ENCODE data around the gene CRIM1. TPM values are rescaled to one million over a fixed set of nuclear protein-coding genes. Genes with fewer than 3 reads are reported as not detected.

Gene CRIM1
- total RNA-seq, 2 donors from 2014 or later: 26.7 to 26.9 TPM

DNA sequence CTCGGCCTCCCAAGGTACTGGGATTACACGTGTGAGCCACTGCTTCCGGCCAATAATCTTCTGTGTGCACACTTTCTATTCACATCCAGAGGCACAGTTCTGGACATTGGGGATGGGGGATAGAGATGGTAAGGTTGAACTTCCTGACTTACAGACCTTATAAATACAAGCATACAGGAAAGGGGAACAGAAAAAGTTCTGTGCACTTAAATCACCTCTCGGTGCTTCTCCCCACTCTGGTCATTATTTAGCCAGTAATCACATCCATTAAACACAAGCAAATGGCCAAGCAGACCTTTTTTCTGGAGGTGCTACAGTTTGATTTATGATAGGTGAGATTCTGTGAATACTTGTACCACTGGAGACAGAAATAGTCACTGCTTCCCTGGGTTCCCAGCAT, 110.6 kb downstream of the CRIM1 start:
- Mint-ChIP-seq H3K4me1 (no peaks in the 10 kb centered on the region), H3K27me3 (ENCODE audit: insufficient read depth) (no peaks in the 10 kb centered on the region), H3K4me3 (no peak overlapping the region), H3K9me3 (no peaks in the 10 kb centered on the region), H3K27ac (no peak overlapping the region), H3K36me3 (ENCODE audit: low read depth) (peaks cover 39% of the 10 kb centered on the region)
- Histone ChIP-seq H3K4me1 (ENCODE audit: control insufficient read depth, insufficient read depth, low read length) (peaks cover 8% of the 10 kb centered on the region), H3K27me3 (ENCODE audit: control insufficient read depth, insufficient read depth, low read length, poor library complexity, severe bottlenecking) (no peaks in the 10 kb centered on the region), H3K27ac (ENCODE audit: low read depth, low read length) (no peak overlapping the region), H3K4me3 (ENCODE audit: low read length) (no peak overlapping the region), H3K9ac (ENCODE audit: extremely low read depth, low read length, poor library complexity, severe bottlenecking) (no peak overlapping the region), H3K9me3 (ENCODE audit: control insufficient read depth, low read length) (no peaks in the 10 kb centered on the region), H3K36me3 (ENCODE audit: control insufficient read depth, insufficient read depth, low read length) (peaks cover 57% of the 10 kb centered on the region)
- DNase-seq: no peak
- 94% methylated on average over 3 to 4 of the region's 4 CpGs for WGBS, 2 experiments (ENCODE audit: insufficient coverage in 1 of 2, insufficient read length in 1 of 2)
- TF ChIP-seq, protein P1, sequence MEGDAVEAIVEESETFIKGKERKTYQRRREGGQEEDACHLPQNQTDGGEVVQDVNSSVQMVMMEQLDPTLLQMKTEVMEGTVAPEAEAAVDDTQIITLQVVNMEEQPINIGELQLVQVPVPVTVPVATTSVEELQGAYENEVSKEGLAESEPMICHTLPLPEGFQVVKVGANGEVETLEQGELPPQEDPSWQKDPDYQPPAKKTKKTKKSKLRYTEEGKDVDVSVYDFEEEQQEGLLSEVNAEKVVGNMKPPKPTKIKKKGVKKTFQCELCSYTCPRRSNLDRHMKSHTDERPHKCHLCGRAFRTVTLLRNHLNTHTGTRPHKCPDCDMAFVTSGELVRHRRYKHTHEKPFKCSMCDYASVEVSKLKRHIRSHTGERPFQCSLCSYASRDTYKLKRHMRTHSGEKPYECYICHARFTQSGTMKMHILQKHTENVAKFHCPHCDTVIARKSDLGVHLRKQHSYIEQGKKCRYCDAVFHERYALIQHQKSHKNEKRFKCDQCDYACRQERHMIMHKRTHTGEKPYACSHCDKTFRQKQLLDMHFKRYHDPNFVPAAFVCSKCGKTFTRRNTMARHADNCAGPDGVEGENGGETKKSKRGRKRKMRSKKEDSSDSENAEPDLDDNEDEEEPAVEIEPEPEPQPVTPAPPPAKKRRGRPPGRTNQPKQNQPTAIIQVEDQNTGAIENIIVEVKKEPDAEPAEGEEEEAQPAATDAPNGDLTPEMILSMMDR (conservative IDR thresholded peaks at IDR 0.05): no peak

DNA sequence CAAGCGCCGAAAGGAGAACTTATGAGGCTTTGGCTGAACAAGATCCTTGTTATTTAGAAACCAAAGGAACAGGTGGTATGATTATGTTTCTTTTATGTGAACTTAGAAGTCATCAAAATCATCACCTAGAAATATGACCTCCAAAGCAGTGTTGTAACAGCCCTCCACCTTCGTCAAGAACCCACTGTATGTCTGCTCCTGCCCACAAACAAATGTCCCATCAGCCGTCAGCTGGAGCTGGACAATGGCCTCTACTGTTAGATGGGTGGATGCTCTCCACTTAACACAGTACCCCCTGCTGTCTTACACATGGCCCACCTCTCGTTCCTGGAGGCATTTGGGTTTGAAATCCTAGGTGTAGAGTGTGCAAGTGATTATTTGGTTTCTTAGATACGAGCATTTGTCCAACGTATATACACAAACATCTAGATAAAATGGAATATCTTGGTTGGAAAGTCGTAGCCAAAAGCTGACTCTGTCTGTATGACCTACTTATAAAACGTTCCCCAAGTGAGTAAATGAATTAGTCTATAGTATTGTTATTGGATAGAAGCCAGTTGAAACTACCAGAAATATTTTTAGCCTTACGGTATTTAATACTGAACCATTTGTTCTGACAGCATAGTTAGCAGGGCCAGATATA, 113.0 kb downstream of the CRIM1 start:
- WGBS, 2 experiments (ENCODE audit: insufficient coverage in 1 of 2, insufficient read length in 1 of 2): 94 to 97% methylated on average over 3 to 10 of the region's 10 CpGs
- H3K4me3 ChIP-seq (ENCODE audit: low read length): no peak overlapping the region
- Mint-ChIP-seq H3K4me3 (no peak overlapping the region), H3K27ac (no peak overlapping the region), H3K36me3 (ENCODE audit: low read depth) (peaks cover 52% of the 10 kb centered on the region), H3K9me3 (peaks cover 1% of the 10 kb centered on the region), H3K4me1 (no peaks in the 10 kb centered on the region), H3K27me3 (ENCODE audit: insufficient read depth) (no peaks in the 10 kb centered on the region)
- no peak overlapping the region for H3K27ac ChIP-seq (ENCODE audit: low read depth, low read length)
- no peaks in the 10 kb centered on the region for H3K4me1 ChIP-seq (ENCODE audit: control insufficient read depth, insufficient read depth, low read length)
- no peaks in the 10 kb centered on the region for H3K27me3 ChIP-seq (ENCODE audit: control insufficient read depth, insufficient read depth, low read length, poor library complexity, severe bottlenecking)
- peaks cover 6% of the 10 kb centered on the region for H3K9me3 ChIP-seq (ENCODE audit: control insufficient read depth, low read length)
- DNase-seq: no peak
- TF ChIP-seq, protein P1 (conservative IDR thresholded peaks at IDR 0.05): no peak
- H3K36me3 ChIP-seq (ENCODE audit: control insufficient read depth, insufficient read depth, low read length): peaks cover 71% of the 10 kb centered on the region
- no peak overlapping the region for H3K9ac ChIP-seq (ENCODE audit: extremely low read depth, low read length, poor library complexity, severe bottlenecking)

DNA sequence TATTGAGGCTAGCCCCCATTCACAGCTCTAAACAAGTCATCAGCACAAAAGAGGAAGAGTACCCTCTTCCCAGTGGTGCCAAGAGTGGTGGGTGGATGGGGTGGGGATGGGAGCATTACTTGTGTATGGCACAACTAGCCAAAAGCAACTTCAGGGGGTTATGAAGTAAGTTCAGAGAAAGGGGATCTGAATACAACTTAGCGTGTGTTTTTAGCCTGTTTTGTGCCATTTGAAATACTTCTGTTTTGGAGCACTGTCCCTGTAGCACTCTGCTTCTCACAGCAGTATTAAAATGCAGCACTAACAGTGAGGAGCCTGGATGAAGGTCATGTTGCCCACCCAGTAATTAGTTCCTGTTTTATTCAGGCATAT, 113.5 kb downstream of the CRIM1 start:
- no peak overlapping the region for H3K4me3 Mint-ChIP-seq
- Histone ChIP-seq H3K27ac (ENCODE audit: low read depth, low read length) (no peak overlapping the region), H3K9me3 (ENCODE audit: control insufficient read depth, low read length) (peaks cover 11% of the 10 kb centered on the region), H3K9ac (ENCODE audit: extremely low read depth, low read length, poor library complexity, severe bottlenecking) (no peak overlapping the region), H3K4me3 (ENCODE audit: low read length) (no peak overlapping the region), H3K4me1 (ENCODE audit: control insufficient read depth, insufficient read depth, low read length) (no peaks in the 10 kb centered on the region), H3K27me3 (ENCODE audit: control insufficient read depth, insufficient read depth, low read length, poor library complexity, severe bottlenecking) (no peaks in the 10 kb centered on the region), H3K36me3 (ENCODE audit: control insufficient read depth, insufficient read depth, low read length) (peaks cover 70% of the 10 kb centered on the region)
- no peaks in the 10 kb centered on the region for H3K4me1 Mint-ChIP-seq
- H3K27ac Mint-ChIP-seq: no peak overlapping the region
- H3K36me3 Mint-ChIP-seq (ENCODE audit: low read depth): peaks cover 57% of the 10 kb centered on the region
- H3K9me3 Mint-ChIP-seq: peaks cover 6% of the 10 kb centered on the region
- WGBS, 2 experiments (ENCODE audit: insufficient coverage in 1 of 2, insufficient read length in 1 of 2): 95 to 100% methylated on average over 1 of the region's 1 CpG
- TF ChIP-seq, protein P1 (conservative IDR thresholded peaks at IDR 0.05): no peak
- no peak for DNase-seq
- H3K27me3 Mint-ChIP-seq (ENCODE audit: insufficient read depth): no peaks in the 10 kb centered on the region

Data from endodermal cell (in vitro differentiated cells).